Hepatocyte (in vitro differentiated cells): ENCODE measurements around the gene FNDC3B.

Experiments used
- CTCF ChIP-seq: fragments of 200-600 bp; sonication (generic); IDR thresholded peaks from 2 replicates; pipeline ENCODE4 v1.5.1; 2016; ENCODE audit warnings: antibody characterized with exemption, mild to moderate bottlenecking; ENCODE audit not compliant: poor library complexity
- EZH2 ChIP-seq: fragments of 200-600 bp; sonication (generic); IDR thresholded peaks from 2 replicates; pipeline ENCODE4 v1.6.1; 2016; ENCODE audit warnings: antibody characterized with exemption, mild to moderate bottlenecking, borderline replicate concordance
- EZH2phosphoT487 ChIP-seq: fragments of 200-600 bp; sonication (generic); IDR thresholded peaks from one replicate; pipeline ENCODE4 v1.6.1; 2018; ENCODE audit warnings: antibody characterized with exemption, mild to moderate bottlenecking, low read depth, moderate library complexity; ENCODE audit not compliant: unreplicated experiment, severe bottlenecking

GRCh38 chr3:172342097-172342659 lies 302.8 kb downstream of the FNDC3B start:
- TF ChIP-seq EZH2 (no peak), CTCF (no peak), EZH2phosphoT487 (no peak)
